Measurements from ENCODE around the gene DOC2B.
"Not testable (repeated sequence)": the region's sequence is repeated elsewhere in the genome, so short reads cannot be mapped to it uniquely, and the experiment has no call there.

DOC2B gene

DNA sequence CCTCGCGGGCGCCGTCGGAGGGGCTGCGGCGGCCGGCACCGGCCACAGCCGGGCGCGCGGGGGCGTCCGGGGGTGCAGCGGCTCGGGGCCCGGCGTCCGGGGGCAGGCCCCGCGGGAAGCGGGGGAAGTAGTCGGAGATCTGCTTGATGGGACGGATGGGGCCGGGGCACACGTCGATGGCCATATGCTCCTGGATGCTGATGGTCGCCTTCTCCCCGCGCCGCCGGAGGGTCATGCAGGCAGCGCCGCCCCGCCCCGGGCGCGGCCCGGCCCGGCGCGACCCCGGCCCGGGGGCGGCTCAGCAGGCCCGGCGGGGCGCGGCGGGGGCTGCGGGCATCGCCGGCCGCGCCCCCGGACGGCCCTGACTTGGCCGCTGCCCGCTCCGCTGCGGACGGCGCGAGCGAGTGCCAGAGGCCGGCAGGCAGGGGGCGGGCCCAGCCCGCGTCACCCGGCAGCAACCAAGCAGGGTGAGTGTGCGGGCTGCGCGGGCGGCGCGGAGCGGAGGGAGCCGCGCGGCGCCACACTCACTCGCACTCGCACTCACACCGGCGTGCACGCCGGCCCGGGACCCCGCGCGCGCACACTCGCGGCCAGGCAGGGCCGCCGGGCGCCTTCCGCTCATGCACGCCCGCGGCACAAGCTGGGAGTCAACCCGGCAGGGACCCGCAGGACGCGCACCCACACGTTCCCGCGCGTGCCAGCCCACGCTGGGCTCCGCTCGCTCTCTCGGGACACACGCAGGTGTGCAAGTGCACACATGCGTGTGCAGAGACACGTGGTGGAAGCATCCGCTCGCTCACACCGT, at the start of gene DOC2B:
Gene DOC2B (minus strand): TSS at position 406 of the 805 bp plus-strand sequence. CDS start 171 bp downstream, at position 235.
- DNase-seq (ENCODE audit: low spot score), result peak; percentile 93

DNA sequence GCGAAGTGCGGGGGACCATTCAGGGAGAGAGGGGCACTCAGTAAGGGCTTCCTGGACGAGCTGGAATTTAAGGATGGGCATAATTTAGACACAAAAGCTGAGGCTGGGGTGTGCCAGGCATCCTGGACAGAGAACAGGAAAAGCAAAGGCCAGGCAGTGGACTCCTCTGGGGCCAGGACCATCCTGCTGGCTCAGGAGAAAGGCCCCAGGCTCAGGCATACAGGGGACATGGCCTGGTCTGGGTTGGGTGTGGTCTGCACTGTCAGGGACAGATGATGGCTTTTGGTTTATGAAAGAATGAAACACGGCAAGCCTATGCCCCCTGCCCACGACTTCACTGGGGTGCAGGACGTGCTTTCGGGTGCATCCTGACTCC, 48.9 kb upstream of the DOC2B start:
- no peak for DNase-seq (ENCODE audit: low spot score)

DNA sequence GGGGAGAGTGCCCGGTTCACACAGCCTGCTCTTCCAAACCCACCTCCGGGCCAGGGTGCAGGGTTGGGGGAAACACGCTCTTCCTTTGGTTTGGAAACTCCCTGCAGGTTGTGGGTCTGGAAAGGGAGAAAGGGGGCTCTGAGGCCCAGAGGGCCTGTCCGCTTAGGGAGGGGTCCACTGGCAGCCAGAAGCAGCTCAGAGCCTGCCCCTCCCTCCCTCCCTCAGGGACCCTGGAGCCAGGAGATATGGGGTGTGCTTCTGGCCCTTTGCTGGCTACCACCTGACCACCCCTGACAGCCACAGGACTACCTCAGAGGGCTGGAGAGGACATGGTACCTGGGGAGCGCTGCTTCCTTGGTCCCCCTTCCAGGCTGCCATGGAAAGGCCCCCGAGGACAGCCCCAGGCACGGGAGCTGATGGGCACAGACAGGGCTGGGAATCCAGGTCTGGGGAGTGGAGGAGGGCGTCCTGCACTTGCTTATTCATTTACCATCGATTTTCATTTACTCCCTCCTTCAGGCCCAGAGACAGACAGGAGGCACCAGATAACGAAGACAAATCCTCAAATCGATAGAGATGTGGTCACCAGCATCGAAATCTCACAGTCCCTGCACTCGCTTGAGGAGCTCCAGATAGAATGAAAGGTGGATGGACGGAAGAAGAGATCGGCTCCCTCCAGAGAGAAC, 48.4 kb upstream of the DOC2B start:
- DNase-seq (ENCODE audit: low spot score), result no peak

DNA sequence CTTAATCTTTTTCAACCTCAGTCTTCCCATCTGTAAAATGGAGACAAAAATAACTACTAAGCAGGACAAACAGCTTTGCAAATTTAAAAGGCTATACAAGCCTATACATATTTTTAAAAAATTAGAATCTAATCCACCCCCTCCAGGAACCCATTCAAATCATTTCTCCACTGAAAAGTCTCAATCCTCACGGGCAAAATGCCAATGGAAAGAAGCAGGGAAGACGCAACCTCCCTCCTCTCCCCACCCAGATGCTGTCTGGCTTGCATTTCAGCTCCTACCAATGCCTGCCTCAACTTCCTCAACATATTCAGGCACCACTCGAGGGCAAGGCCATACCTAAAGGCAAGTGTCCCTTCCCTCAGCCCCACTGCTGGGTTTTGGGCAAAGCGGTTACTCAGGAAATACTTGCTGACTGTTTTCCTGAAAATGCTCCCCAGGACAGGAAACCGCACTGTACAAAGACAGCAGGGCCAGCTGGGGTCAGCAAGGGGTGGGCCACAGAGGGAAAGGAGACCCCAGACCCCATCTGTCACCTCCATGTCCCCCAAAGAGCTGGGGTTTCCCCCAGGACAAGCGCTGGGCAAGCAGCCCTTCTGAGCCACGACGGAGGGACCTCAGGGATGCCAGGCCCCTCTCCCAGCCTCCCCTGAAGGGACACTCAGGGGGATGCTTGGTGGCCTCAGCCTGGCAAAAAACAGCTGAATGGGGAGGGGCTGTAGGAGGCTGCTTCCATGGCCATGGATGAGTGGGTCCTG, 47.7 kb upstream of the DOC2B start:
- no peak for DNase-seq (ENCODE audit: low spot score)

DNA sequence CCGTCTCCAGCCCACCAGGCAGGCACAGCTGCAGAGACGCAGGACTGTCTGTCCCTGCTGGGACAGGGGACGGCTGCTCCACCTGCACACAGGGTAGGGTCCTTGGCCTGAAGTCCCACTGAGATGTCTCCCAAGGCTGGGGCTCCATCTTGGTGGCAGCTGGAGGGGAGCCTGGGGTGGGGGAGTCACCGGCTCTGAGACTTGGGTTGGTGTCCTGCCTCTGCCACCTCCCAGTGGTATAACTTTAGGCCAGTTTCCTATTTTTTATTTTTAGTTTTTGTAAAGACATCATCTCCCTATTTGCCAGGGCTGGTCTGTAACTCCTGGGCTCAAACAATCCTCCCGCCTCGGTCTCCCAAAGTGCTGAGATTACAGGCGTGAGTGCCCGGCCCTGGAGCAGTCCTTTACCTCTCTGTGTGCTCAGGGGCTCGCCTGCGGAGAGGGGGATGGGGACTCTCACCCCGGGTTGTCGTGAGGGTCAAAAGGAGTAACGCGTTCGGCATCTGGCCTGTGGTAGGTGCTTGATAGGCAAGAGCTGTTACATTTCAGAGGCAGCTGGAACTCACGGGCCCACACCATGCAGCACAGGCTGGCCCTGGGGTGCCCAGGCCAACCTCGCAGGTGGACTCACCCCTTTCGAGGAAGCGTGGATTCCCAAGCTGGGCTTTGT, 46.6 kb upstream of the DOC2B start:
- DNase-seq (ENCODE audit: low spot score), result no peak

DNA sequence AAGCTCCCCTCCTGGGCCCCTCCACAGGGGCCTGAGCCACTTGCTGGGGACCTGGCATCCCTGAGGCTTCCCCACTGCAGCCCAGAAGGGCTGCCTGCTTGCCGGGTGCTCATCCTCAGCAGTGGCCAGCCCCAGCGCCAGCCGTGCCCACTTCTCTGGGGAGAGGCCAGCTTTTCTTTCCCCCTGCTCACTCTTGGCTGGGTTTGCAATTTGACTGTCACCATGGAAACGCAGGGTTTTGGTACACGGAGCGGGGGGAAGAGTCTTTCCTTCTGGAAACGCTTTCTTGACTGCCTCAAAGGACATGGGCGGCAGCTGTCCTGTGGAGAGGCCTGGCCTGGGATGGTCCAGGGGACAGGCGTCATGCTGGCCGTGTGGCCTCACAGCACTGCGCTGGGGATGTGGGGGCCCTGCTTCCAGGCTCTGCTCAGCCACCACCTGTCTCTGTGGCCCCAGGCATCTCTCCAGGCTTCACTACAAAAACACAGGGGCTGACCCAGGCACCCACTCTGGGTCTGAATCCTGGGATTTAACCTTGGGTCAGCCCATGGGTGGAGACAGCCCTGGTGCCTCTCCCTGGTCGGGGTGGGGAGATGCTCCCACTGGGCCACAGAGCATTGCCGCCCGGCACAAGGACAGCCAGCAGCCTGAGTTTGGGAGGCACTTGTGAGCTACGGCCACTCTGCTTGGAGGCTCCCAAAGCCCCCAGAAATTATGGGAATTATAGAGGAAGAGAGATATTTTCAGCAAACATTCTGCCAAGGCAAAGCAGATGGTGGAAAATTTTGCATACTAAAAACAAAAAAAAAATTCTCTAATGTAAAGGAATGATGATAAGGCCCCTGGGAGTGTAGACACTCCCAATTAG, 45.9 kb upstream of the DOC2B start:
- DNase-seq (ENCODE audit: low spot score), result no peak

DNA sequence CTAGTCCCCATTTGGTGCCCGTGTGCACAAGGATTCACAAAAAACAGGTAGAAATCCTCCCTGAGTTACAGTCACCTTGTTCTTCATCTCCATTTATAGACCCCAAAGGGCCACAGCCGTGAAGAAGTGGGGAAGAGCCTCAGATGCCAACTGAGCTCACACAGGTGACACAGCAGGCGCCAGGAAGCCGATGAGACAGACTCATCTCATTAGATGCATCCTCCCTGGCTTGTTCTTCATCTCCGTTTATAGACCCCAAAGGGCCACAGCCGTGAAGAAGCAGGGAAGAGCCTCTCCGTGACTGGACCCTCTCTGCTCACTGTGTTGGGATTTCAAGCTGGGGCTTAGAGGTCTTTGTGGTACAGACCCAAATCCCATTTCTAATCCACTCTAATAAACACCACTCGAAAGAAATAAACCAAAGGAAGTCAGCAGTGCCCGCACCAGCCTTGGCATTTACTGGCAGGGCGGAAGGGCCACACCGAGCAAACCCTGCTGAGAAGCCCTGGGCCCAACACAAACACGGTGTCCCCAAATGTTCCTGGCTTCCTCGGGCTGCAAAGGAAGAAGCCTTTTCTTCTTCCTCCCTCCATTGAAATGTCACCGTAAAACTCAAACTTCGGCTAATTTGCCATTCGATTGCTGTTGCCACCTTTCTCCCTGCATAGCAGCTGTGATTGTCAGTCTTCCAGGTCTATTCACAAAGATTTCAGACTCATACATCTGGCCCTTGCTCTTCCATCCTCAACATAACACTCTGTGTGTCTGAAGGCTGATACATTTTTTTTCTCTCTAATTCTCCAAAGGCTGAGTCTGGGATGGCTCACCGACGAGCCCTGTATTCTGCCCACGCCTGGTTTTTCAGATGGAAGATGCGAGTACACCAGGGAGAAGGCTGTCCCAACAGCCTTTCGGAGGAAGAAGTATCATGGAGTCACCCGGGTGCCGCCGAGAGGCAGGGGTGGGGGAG, 44.9 kb upstream of the DOC2B start:
- no peak for DNase-seq (ENCODE audit: low spot score)

DNA sequence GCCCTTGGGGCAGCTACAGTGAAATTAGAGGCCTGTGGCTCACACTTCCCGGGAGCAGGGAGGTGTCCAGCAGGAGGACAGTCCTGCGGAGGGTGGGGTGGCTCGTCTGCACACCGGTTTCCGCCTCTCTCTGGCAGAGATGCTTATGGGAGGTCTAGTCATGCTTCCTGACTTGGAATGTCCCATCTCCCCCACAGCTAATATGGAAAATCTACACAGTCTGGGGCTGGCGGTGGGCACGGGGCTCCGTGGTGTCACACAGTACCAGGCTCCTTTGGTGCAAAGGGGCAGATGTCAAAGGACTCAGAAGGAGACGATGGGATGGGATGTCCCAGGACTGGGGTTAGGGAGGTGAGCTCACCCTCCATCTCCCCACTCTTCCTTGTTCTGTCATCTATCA, 44.1 kb upstream of the DOC2B start:
- DNase-seq (ENCODE audit: low spot score), result no peak

DNA sequence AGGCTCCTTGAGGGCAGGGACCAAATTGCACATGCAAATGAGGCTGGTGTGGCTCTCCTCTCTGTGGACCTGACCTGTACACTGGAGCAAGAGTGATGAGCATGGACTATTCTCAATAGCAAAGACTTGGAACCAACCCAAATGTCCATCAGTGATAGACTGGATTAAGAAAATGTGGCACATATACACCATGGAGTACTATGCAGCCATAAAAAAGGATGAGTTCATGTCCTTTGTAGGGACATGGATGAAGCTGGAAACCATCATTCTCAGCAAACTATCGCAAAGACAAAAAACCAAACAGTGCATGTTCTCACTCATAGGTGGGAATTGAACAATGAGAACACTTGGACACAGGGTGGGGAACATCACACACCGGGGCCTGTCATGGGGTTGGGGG, 43.1 kb upstream of the DOC2B start:
- not testable (repeated sequence) for DNase-seq (ENCODE audit: low spot score)

DNA sequence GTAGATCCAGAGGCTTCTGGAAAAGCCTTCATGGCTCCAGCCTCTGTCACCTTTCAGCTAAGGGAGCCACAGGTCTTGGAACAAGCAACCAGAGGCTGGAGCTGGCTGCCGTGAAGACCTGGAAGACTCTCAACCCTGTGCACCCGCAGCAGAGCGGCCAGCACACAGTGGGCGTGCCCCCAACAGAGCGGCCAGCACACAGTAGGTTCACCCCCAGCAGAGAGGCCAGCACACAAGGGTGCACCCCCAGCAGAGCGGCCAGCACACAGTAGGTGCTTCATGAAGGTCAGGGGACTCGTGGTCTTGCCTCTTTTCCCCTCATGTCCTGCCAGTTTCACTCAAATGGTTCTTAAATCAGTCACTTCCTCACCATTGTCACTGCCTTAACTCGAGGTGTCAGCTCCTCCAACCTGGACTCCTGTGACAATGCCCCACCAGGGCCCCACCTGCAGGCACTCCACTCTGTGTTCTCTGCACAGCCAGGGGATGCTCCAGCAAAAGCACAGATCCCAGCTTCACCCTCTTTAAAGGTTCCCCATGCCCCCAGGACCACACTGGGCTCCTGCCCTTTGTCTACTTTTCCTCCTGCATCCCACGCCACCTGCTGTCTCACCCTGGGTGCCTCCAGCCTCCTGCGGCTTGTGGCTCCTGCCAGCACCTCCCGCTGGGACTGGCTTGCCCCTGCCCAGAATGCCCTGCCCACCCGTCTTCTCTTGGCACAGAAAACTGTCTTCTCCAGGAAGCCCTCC, 42.4 kb upstream of the DOC2B start:
- DNase-seq (ENCODE audit: low spot score), result no peak

DNA sequence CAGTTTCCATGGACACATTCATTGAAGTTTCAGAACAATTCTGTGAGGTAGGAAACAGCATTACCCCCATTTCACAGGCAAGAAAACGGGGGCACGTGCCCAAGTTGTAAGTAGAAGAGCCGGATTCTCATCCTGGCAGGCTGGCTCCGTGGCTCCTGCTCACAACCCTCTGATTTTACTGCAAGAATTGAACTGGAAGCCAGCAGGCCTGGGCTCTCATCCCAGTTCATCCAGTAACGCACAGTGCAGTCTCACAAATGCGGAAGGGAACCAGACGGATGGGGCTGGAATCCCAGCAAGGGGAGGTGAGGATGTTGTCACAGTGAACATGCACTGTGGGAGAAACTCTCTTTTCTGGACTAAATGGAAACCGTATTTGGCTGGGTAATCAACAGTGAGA, 40.7 kb upstream of the DOC2B start:
- DNase-seq (ENCODE audit: low spot score), result no peak

DNA sequence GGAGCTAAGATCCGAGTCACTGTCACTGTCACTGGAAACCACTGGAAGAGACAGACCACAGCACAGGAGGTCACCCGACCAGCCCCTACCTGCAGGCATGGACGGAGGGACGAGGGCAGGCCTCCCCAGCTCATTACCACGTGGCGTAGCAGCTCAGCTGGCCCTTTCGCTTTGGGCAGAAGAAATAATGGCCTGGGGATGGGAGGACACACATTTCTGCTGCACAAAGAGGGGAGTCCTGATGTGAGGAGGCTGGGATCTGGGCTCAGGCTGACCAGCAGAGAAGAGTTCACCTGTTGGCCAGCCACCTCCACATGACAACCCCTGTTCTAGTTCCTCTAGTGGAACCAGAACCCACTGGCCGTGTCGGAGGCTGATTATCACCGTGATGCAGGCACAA, 38.2 kb upstream of the DOC2B start:
- no peak for DNase-seq (ENCODE audit: low spot score)

DNA sequence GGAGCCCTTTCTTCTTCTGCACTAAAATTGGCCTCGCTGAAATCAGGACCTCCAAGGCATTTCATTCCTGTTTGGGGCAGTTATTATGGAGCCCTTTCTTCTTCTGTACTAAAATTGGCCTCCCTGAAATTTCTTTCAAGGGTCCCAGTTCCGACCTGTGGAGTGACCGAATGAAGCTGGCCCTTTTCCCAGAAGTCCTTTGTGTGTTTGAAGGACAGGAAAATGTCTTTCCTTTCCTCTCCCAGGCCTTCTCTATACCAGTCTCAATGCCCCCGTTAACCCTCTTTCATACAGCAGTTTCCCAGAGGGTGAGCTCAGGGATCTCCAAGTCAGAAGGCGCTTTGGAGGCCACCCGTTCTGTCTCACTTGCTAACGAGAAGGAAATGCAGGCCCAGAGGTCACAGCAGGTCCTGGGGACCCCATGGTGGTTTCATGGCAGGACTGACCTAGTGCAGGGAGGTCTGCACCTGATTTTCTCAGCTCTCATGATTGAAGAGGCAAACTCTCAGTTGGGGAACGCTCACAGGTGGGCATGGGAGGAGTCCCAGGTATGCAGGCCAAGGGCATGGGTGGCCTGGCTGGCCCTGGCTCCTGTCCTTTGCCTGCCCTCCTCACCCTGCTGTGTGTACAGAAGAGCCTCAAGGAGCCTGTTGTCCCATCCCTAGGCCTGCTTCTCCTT, 37.1 kb upstream of the DOC2B start:
- no peak for DNase-seq (ENCODE audit: low spot score)

DNA sequence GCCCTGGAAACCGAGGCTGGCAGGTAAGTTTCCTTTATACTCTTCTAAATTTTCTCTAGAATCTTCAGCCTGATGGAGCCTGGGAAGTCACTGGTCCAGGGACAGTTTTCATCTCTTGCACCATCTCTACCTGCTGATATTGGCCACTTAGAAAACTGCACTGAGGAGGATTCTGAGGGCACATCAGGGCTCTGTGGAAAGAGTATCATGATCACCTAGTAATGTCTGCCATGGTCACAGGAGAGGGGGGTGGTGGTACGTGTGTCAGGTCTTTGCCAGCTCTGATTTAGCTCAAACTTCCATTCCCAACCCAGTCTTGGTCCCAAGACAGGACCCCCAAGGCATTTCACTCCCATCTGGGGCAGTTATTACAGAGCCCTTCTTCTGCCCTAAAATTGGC, 35.2 kb upstream of the DOC2B start:
- no peak for DNase-seq (ENCODE audit: low spot score)

DNA sequence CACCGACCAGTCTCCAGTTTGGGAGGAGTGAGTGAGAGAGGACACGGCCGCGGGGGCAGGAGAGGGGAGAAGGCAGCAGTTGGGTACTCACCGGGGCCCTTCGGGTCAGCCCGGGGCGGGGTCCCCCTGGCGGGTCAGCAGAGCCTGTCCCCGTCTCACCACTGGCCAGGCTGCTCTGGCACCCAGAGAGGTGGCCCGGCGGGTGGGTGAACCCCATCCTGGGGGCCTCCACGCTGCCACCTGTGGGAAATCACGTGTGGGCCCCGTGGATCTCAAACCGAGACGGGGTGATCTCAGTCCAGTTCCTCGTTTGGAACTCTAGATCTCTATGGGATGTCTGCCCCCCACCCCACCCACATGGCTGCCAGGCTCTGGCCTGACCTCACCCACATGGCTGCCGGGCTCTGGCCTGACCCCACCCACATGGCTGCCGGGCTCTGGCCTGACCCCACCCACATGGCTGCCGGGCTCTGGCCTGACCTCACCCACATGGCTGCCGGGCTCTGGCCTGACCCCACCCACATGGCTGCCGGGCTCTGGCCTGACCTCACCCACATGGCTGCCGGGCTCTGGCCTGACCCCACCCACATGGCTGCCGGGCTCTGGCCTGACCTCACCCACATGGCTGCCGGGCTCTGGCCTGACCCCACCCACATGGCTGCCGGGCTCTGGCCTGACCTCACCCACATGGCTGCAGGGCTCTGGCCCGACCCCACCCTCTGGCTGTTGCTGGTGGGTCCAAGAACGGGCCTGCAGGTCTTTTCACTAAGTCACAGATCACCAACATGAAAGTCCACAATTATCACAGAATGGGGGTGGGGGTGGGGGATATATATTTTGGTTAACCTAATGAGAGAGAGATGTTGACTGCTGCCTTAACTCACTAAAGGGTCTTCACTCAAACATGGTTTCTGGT, 34.4 kb upstream of the DOC2B start:
- peak; percentile 52 for DNase-seq (ENCODE audit: low spot score)

DNA sequence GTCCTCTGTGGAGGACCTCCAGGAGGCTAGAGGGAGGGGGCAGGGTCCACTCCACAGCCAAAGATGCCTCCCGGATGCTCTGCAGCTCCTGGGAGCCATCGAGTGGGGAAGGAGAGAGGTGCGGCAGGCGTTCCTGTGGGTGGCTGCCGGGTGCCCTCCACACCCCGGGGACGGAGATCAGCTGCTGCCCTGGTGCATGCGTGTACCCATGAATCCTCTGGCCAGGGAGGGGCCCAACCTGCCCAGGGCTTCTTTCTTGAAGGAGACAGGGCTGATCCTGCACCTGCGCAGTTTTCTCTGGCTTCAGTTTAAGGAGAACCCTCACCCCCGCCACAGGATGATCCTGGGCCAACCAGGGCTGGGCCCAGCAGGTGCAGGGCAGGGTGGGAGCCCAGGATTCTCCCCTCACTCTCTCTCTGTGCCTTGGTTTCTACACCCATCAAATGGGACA, 33.5 kb upstream of the DOC2B start:
- no peak for DNase-seq (ENCODE audit: low spot score)

DNA sequence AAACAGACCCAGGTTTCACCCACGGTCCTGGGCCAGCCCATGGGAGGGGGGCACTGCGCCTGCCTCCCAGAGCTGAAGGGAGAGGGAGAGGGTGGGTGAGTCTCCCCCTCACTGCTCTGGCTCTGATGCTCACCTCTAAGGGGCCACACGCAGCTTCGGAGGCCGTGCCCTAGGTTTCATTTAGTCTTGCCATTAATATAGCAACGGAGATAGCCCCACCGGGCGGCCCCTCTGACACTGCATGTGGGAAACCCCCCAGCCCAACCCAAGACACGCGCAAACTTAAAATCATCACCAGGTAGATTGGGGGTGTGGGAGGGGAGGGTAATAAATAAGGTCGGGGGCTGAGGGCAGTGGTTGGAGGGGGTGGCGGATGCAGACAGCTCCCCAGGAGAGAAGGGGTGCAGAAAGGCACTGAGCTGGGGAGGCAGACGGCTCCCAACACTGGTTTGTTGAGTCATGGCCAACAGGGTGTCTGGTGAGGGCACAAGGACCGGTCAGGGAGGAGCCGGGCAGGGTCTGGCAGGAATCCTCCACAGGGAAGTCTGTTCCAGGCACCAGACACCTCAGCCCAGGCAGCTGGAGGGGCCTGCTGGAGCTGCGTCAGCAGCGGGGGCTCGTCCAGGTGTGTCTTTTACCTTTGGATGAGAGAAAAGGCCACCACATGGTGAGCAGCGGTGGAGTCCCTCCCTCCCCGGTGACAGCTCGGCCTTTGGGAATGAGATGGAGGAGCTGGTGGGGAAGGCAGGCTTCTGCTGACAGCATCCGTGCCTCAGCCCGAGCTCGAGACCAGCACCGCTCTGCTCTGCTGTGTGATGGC, 32.0 kb upstream of the DOC2B start:
- DNase-seq (ENCODE audit: low spot score), result no peak
